Ascending aorta (tissue), 2 donors: Measurements from ENCODE around the gene NDST1. TPM values are rescaled to one million over a fixed set of nuclear protein-coding genes. Genes with fewer than 3 reads are reported as not detected.
A peak's percentile ranks its signal among the peaks of the same experiment; 100 is the strongest.

Source experiments
- DNase-seq, 2 donors: peaks; one replicate each; pipeline ENCODE4 v3.0.0-alpha.2; 2019; ENCODE audit warnings: low spot score in 2 of 2
- H3K27ac ChIP-seq, 2 donors: fragments of 200-600 bp; sonication (generic); one replicate each; pipeline ENCODE4 v1.5.1; 2016 to 2017; ENCODE audit warnings: mild to moderate bottlenecking in 1 of 2
- H3K27me3 ChIP-seq: fragments of 200-600 bp; sonication (generic); one replicate; pipeline ENCODE4 v1.5.1; 2017
- H3K36me3 ChIP-seq, 2 donors: fragments of 200-600 bp; sonication (generic); one replicate each; pipeline ENCODE4 v1.5.1; 2016
- H3K4me1 ChIP-seq, 2 donors: fragments of 200-600 bp; sonication (generic); one replicate each; pipeline ENCODE4 v1.5.1; 2016 to 2017; ENCODE audit warnings: mild to moderate bottlenecking in 1 of 2
- H3K4me3 ChIP-seq, 2 donors: fragments of 200-600 bp; sonication (generic); one replicate each; pipeline ENCODE4 v1.5.1; 2016 to 2017; ENCODE audit warnings: mild to moderate bottlenecking in 1 of 2
- H3K9me3 ChIP-seq, 2 donors: fragments of 200-600 bp; sonication (generic); one replicate each; pipeline ENCODE4 v1.5.1; 2016
- CTCF ChIP-seq, 3 experiments: fragments of 200-600 bp in 2 of 3; fragments of 450-650 bp in 1 of 3; sonication (generic) in 2 of 3; IDR thresholded peaks; one replicate each; pipeline ENCODE4 v1.5.1; 2016 to 2019; ENCODE audit warnings: antibody characterized with exemption in 3 of 3, mild to moderate bottlenecking in 1 of 3, moderate library complexity in 1 of 3
- intact Hi-C: fragments of 100-400 bp; cut with DNase I; formaldehyde crosslinking; loops from one replicate; pipeline ENCODE4 v1.15.1; 2023
- total RNA-seq: library from RNA; depleted of rRNA; stranded (reverse); fragments of >200 nt; gene quantifications from one replicate; pipeline ENCODE4 v1.1.0, GENCODE V29; 2016

The NDST1 gene
- total RNA-seq, 1 donor from 2014 or later: 71.5 TPM

- Histone ChIP-seq H3K27ac (peak overlapping the region; percentile 92 to 96), H3K4me3 (peak overlapping the region in 1 of 2 donors; percentile 50), H3K9me3 (no peaks in the 10 kb centered on the region), H3K36me3 (no peaks in the 10 kb centered on the region), H3K27me3 (no peaks in the 10 kb centered on the region), H3K4me1 (peaks cover 35 to 80% of the 10 kb centered on the region in 2 donors)
- peak in 1 of 2 donors; percentile 94 for DNase-seq
- TF ChIP-seq CTCF (IDR thresholded peaks at IDR 0.05): no peak
- intact Hi-C loops: loop anchor here (2.0 to 10.0 kb wide), 3 partner anchors 27 to 455 kb away; partner anchors contain the start of gene SYNPO
Observed at GRCh38 chr5:150599917-150600511, 92.1 kb downstream of the NDST1 start.

- H3K4me3 ChIP-seq: peak overlapping the region in 1 of 2 donors; percentile 50
- no peaks in the 10 kb centered on the region for H3K9me3 ChIP-seq
- peak overlapping the region; percentile 92 to 96 for H3K27ac ChIP-seq
- H3K36me3 ChIP-seq: no peaks in the 10 kb centered on the region
- no peak for TF ChIP-seq CTCF (IDR thresholded peaks at IDR 0.05)
- intact Hi-C loops: loop anchor here (1.0 to 5.0 kb wide), 3 partner anchors 8 to 41 kb away; partner anchors contain the start of gene SYNPO
- no peaks in the 10 kb centered on the region for H3K27me3 ChIP-seq
- peaks cover 38 to 77% of the 10 kb centered on the region in 2 donors for H3K4me1 ChIP-seq
- DNase-seq: no peak
Observed at GRCh38 chr5:150600616-150601490, 92.9 kb downstream of the NDST1 start.

DNA sequence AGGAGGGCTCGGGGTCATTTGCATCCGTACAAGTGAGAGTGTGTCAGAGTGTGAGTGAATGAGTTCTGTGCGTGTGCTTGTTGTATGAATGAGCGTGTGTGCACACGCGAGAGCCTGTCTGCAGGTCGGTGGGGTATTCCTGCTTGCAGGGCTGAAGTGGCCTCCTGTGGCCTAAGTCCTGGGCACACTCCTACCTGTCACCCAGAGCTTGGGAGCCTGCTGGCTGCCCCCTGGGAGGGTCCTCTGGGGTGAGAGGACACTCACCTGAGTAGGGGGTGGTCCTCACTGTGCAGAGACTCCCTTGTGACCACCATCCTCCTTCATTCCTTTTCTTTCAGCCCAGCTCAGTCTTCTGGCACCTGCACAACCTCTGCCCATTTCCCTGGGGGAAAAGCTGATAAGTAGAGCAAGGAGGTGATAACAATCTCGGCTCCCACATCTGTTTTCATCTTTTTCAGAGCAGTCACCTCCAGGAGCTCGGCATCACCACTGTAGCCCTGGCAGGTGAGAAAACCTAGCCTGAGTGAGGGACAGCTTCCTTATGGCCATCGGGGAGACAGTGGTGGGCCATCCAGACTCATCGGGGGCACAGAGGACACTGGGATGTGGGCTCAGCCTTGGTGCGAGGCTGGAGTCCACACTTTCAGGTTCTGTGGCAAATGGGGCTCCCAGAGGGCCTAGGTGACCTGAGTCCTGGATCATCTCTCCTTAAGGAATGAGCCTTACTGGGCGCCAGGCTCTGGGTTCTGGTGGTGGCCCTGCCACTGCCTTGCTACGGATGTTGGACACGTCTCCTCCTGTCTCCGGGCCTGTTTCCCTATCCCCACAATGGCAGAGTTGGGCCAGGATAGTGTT, 93.8 kb downstream of the NDST1 start:
- DNase-seq: peak in 1 of 2 donors; percentile 7
- TF ChIP-seq CTCF (IDR thresholded peaks at IDR 0.05): no peak
- Histone ChIP-seq H3K4me1 (peaks cover 32 to 76% of the 10 kb centered on the region in 2 donors), H3K4me3 (peak overlapping the region in 1 of 2 donors; percentile 50), H3K27ac (peak overlapping the region; percentile 92 to 96), H3K27me3 (no peaks in the 10 kb centered on the region), H3K9me3 (no peaks in the 10 kb centered on the region), H3K36me3 (no peaks in the 10 kb centered on the region)
- intact Hi-C loops: loop anchor here (1.0 to 5.0 kb wide), 3 partner anchors 8 to 41 kb away; partner anchors contain the start of gene SYNPO

DNA sequence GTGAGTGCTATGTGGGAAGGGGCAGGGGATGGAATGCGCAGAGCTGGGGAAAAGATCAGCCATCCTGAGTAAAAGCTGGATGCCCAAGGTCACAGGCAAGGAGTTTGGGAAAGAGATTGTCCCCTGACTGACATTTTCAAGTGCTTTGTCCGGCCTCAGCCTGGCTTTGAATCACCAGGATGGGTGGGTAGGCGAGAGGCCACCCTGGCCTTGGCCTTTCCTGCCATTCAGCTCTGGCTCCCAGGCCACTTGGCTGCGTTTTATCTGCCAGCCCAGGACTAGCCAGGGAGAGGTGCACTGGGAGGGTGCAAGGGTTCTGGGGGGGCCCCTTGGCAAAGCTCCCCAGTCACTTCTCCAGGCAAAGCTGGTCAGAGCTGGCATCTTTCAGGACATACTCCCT, 95.1 kb downstream of the NDST1 start:
- H3K4me1 ChIP-seq: peaks cover 32 to 74% of the 10 kb centered on the region in 2 donors
- no peaks in the 10 kb centered on the region for H3K27me3 ChIP-seq
- H3K27ac ChIP-seq: peak overlapping the region; percentile 92 to 96
- intact Hi-C loops: loop anchor here (5.0 kb wide), 1 partner anchor 39 kb away; the partner anchor contains the start of gene SYNPO
- H3K9me3 ChIP-seq: no peaks in the 10 kb centered on the region
- H3K36me3 ChIP-seq: no peaks in the 10 kb centered on the region
- no peak for TF ChIP-seq CTCF (IDR thresholded peaks at IDR 0.05)
- DNase-seq: no peak
- peak overlapping the region in 1 of 2 donors; percentile 50 for H3K4me3 ChIP-seq

- no peak for TF ChIP-seq CTCF (IDR thresholded peaks at IDR 0.05)
- Histone ChIP-seq H3K4me1 (peaks cover 32 to 74% of the 10 kb centered on the region in 2 donors), H3K4me3 (no peak overlapping the region), H3K27me3 (no peaks in the 10 kb centered on the region), H3K36me3 (no peaks in the 10 kb centered on the region), H3K27ac (peak overlapping the region; percentile 92 to 96), H3K9me3 (no peaks in the 10 kb centered on the region)
- no peak for DNase-seq
- intact Hi-C loops: loop anchor here (5.0 kb wide), 1 partner anchor 39 kb away; the partner anchor contains the start of gene SYNPO
Observed at GRCh38 chr5:150603491-150603890, 95.6 kb downstream of the NDST1 start.
